Stimulated activated CD4-positive, alpha-beta T cell treated with anti-CD3 and anti-CD28 coated beads, Interleukin-12 subunit alpha, Interleukin-12 subunit beta, amount 100 ng/mL, for 4 hours (primary cell): ENCODE data around the gene PVR.
"Not testable (repeated sequence)": the region's sequence is repeated elsewhere in the genome, so short reads cannot be mapped to it uniquely, and the experiment has no call there.

Source experiments
- DNase-seq: peaks from one replicate; pipeline ENCODE4 v3.0.0-alpha.2; 2020

The PVR gene, protein sequence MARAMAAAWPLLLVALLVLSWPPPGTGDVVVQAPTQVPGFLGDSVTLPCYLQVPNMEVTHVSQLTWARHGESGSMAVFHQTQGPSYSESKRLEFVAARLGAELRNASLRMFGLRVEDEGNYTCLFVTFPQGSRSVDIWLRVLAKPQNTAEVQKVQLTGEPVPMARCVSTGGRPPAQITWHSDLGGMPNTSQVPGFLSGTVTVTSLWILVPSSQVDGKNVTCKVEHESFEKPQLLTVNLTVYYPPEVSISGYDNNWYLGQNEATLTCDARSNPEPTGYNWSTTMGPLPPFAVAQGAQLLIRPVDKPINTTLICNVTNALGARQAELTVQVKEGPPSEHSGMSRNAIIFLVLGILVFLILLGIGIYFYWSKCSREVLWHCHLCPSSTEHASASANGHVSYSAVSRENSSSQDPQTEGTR

DNA sequence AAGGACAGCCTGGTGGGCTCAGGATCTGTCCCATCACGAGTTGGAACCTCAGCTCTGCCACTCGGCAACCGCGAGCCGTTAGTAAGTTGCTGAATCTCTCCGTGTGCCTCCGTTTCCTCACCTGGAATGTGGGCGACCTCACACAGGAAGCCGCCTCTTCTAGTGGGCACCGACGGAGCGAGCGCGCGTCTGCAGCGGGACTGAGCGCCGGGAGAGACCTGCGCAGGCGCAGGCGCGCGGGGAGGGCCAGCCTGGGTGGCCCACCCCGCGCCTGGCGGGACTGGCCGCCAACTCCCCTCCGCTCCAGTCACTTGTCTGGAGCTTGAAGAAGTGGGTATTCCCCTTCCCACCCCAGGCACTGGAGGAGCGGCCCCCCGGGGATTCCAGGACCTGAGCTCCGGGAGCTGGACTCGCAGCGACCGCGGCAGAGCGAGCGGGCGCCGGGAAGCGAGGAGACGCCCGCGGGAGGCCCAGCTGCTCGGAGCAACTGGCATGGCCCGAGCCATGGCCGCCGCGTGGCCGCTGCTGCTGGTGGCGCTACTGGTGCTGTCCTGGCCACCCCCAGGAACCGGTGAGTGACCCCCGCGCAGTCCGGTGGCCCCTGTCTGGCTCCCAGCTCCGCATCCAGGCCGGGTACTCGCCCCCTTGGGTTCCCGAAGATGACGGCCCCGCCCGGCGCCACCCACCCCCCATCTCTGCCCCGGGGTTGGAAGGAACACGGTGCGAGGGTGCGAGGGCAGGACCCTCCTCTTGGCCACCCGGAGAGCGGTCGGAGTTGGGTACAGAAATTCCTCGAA, at the start of gene PVR:
Gene PVR, plus strand, starts transcription at position 306 of the 797 bp plus-strand sequence. Its CDS starts 187 bp downstream, at position 493.
- DNase-seq = peak; percentile 52

DNA sequence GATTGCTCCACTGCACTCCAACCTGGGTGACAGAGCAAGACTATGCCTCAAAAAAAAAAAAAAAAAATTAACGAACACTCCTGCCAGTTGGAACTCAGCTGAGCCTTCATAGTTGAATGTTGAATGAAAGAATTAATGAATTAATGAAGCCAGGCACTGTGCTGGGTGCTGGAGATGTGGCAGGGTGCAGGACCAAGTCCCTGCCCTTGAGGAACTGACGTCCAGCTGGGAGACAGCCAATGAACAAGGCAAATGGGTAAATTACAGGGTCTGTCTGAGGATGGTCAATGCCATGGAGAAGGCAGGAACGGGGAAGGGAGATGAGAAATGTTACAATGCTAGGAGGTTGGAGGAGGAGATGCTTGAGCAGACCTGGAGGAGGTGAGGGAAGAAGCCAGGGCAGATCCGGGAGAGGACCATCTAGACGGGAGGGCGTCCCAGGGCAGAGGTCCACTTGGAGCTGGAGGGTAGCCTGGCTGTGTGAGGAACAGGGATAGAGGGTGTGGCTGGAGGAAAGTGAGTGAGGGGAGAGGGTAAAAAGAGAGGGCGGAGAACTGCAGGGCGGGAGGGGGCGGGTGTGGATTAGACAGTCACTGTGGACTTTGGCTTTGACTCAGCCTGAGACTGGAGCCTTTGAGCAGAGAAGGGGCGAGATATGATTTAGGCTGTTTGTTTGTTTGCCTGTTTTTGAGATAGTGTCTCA, 47.1 kb upstream of the PVR start:
- no peak for DNase-seq

DNA sequence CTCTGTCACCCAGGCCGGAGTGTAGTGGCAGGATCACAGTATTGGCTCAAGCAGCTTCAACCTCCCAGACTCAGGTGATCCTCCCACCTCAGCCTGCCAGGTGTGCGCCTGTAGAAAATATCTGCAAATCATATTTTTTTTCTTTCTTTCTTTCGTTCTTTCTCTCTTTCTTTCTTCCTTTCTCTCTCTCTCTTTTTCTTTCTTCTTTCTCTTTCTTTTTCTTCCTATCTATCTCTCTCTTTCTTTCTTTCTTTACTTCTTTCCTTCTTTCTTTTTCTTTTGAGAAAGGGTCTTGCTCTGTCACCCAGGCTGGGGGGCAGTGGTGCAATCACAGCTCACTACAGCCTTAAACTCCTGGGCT, 46.6 kb upstream of the PVR start:
- no peak for DNase-seq

DNA sequence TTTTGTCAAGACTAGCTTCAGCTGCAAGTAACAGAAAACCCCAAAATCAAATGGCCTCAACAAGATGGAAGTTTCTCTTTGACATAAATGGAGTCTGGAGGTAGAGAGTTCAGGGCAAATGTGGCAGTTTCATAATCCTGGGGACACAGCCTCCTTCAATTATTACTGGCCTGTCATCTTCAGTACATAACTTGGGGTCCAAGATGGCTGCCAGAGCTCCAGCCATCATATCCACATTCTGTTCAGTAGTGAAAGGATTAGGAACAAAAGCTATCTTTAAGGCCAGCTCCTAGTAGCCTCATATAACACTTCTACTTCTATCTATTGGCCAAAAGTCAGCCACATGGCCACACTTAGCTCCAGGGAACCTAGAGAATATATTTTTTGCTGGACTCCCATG, 45.4 kb upstream of the PVR start:
- no peak for DNase-seq

DNA sequence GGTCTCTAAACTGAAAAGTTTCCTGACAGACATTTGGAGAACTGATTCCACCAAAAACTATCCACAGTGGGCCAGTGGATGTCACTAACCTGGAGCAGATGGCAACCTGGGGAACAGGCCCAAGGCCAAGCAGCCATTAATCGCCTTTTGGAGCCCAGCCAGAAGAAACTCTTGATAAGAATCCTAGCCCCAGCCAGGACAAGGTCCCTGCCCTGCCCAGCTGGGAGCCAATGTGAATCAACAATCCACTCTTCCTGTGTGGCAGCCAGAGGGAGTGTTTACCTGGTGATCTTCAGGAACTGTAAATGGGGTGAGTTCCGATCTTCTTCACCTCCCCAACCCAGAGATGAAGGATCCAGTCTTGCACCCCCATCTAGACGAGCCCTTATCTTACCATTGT, 44.8 kb upstream of the PVR start:
- DNase-seq = no peak

DNA sequence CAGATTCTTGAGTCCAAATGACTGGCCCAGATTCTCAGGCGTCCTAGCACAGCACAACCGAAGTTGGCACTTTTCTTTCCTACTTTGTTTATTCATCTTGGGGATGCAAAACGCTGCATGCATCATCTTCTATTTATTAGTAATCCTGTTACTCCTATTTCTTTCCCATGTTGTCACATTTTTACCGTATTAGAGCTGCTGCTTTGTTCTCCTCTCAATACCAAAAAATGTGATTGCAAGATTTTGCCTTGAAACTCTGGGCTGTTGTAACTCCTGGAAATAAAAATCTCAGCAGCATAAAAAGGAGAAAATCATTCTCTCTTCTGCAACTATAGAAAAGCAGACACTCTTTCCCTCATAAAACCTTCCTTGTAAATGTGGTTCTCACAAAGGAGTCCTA, 43.2 kb upstream of the PVR start:
- DNase-seq = no peak

DNA sequence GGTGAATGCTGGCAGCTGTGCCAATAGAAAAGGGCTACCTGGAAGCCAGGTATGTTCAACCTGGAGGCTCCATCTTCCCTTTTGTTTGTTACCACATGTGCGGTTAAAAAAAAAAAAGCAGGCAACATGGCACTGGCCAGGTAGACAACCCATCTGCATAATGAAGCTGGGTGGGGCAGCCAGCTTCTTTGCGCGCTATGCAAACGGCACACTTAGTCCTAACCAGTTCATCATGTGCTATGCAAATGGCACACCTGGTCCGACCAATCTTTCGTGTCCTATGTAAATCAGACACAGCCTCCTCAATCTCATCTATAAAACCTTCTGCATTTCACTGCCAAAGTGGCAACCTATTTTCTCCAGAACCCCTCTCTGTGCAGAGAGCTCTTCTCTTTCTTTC, 41.6 kb upstream of the PVR start:
- no peak for DNase-seq

DNA sequence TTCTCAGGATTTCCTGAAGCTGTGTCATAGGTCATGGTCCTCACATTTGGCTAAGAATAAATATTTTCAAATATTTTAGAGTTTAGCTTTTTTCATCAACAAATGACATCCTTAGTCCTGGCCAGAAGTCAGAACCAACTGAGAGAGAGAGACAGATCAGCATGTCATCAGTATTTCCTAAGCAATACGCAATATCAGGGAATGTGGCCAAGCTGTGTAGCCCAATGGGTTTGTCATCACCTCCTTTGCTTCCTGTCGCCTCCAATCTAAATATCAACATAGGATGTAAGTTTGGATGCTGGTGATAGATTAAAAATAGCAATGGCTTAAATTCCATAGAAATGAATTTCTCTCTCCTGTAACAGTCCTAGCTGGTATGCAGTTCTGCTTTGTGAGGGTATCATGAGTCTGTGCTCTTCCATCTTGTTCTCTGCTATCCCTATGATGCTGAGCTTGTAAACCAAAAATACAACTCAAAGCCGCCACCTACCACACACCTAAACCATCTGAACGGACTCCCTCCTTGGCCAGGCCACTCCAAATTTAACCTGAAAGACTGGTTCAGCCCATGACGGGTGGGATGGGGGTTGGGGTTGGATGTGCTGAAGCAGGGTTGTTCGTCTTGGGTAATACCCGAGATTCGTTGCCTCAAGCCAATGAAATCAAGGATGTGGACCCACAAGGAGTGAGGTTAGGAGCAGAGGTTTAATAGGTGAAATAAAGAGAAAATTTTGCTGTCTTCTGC, 40.3 kb upstream of the PVR start:
- DNase-seq = no peak

DNA sequence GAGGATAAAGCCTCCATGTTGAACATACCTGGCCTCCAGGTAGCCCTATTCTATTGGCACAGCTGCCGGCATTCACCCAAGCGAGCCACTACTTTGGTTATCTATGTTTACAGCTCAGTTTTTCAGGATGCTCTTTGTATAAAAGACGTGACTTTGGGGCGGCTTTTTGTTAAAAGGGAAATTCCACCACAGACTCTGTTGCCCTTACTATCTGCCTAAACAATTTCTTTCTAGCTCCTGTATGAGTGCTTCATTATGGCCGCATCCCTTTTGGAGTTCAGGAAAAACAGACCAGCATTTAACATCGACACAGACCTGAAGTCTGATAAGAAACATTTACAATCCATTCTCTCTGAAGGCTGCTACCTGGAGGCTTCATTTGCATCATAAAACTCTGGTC, 39.5 kb upstream of the PVR start:
- no peak for DNase-seq

DNA sequence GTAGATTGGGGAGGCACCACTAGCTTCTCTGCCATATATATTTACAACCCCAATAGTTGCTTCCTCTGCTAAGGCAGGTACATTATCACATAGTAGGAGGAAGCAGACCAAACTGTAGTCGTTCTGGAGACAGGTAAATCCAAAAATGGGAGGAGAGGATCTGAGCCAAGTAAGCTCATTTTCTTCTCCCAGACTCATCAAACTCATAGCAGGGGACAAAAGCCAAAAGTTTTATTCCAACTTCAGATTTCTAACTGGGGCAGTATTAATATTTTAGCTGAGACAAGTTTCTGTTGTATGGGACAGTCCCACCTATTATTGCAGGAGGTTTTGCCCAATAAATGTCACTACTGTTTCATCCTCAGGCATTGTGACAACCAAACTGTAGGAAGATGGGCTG, 38.2 kb upstream of the PVR start:
- no peak for DNase-seq

DNA sequence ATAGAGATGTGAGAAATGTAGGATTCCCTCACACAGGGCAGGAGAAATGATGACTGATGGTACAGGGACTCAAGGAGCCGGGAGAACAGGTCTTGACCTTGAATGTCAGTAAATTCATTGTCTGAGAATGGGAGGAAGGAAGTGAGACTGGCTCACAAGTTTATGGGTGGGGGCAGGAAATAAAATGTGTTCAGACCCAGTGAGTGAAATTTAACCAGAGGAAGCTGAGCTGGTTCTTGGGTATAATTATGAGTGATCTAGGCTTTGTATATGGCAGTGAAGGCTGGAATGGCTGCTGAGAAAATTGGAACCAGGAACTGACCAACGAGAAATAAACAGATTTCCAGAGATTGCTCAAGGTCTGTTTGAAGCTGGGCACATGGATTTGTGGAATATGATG, 36.7 kb upstream of the PVR start:
- no peak for DNase-seq

DNA sequence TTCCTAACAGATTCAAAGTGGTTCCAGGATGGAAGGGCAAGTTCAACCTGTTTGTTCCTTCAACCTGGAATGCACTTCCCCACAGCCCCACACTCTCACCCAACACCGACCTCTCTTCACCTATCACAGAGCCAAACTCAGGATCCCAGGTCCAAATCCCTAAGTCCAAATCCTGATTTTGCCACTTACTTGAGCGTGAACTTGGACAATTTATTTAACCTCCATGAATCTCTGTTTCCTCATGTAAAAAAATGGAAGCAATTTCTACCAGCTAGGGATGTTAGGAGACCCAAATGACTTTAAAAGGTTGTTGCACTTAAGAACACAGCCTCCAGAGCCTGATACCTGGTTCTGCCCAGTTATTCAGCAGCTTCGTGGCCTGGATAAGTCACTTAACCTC, 35.8 kb upstream of the PVR start:
- DNase-seq = no peak

DNA sequence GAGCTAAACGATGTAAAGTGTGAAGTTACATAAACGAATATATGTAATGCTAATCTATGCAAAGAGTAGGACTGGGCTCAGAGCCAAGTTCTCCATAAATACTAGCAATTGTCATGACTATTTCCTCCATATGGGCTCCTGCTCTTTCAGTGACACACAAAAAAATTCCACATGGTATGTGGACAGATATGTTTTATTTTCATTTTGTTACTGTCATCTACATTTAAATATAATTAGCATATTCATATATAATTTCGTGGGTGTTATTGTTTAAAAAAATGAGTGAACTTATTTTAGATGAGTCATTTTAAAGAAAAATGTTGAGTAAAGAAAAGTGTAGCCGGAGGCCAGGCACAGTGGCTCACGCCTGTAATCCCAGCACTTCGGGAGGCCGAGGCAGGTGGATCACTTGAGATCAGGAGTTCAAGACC, 35.3 kb upstream of the PVR start:
- no peak for DNase-seq

DNA sequence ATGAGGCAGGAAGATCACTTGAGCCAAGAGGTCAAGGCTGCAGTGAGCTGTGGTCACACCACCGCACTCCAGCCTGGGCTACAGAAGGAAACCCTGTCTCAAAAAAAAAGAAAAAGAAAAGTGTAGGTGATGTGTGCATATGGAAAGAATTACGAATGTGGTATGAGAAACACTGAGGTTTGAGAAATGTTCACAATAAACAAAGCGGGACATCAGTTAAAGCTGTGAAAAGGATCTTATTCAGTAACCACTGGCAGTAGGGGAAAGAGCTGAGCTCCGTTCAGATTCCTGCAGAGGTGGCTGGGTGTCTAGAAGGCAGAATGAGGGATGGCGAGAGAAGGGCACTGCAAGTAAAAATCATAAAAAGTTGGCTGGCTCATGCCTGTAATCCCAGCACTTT, 34.5 kb upstream of the PVR start:
- DNase-seq = no peak

DNA sequence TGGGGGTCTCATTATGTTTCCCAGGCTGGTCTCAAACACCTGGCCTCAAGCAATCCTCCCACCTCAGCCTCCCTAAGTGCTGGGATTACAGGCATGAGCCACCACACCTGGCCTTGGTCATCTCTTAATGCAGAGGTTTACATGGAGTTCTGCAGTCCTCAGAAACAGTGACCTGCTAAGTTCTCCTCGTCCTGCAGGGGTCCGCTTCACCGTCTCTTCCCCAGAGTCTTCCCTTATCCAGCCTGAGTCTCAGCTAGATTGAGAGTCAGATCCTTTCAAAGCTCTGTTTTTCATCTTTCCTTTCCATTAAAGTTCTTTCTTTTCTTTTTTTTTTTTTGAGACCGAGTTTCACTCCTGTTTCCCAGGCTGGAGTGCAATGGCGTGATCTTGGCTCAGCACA, 33.2 kb upstream of the PVR start:
- DNase-seq = not testable (repeated sequence)

DNA sequence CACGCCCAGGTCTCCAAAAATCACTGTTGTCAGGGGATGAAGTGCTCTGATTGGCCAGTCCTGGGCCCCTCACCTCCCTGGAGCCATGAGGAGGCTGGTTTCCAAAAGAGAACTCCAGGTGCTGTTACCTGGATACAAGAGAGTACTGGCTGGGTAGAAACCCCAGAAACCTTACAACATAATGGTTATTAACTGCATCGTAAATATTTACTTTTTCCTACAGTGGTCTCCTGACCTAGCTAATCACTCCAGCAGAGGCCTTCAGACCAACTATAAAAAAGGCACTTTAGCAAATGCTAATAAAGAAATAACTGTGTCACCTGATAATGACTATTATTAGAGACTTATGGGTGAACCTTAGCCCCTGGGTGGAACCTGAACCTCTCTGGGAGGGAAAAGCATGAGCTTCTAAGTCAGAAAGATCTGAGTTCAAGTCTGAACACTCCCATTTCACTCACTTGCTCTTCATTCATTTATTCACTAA, 31.9 kb upstream of the PVR start:
- no peak for DNase-seq

DNA sequence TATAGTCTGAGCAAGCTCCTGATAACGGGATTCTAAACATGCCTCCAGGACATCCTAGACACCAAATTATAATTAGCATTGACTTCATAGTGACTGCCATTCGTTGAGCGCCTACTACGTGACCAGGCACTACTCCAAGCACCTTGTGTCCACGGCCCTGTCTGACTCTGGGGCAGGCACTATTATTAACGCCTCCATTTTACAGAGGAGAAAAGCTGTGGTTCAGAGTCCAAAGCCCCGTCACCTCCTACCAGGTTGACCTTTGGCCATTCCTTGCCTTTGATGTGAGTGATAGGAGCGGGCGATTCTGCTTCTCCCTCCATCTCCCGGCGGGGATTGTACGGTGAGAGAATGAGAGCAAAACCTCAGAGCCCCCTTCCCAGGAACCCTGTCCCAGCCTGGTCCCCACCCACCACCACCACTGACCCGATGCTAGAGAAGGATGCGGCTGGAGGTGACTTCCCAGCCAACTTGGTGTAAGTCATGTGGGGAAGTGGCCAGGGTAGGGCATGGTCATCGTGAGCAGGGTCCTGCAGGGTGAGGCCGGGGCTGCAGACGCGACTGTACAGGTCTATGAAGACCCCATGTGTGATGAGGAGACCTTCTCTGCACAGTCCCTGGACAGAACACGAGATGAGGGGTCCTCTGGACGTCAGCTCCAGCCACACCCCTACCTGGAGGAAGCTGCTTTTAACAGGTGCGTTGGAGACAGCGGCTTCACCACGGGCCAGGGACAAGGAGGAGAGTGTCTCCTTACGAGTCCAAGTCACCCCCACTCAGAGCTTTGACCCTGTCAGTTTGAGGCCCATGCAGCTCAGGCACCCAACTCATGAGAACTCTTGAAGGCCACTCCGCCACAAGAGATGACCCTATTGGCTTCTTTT, 30.2 kb upstream of the PVR start, which contains the start of gene IGSF23:
Gene IGSF23, plus strand, starts transcription at position 269 of the 884 bp plus-strand sequence. Its CDS starts 83 bp downstream, at position 352.
- DNase-seq = no peak

DNA sequence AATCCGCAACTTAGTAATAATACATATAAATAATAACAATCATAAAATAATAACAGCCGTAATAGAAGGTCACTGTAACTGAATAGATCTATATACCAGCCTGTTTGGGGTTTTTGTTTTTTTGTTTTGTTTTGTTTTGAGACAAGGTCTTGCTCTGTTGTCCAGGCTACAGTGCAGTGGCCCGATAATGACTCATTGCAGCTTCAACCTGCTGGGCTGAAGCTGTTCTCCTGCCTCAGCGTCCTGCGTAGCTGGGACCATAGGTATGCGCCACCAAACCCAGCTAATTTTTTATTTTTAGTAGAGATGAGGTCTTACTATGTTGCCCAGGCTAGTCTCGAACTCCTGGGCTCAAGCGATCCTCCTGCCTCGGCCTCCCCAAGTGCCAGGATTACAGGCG, 29.4 kb upstream of the PVR start:
- DNase-seq = no peak

DNA sequence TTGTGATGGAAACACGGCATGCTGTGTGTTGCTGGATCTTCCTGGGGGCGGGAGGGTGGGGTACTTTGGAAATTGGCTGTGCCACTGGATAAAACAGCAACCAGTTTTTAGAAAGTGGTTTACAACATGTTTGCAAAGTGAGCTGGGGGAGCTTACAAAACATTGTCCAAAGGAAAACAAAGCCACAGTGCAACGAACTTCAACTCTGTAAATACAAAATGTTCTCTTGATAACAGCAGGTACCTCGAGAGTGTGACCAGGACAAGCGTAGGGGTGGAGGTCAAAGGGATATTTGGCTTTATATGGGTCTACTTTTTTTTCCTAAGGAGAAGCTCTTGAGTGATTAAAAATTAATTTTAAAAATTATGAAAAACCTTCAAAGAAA, 27.9 kb upstream of the PVR start:
- DNase-seq = no peak

DNA sequence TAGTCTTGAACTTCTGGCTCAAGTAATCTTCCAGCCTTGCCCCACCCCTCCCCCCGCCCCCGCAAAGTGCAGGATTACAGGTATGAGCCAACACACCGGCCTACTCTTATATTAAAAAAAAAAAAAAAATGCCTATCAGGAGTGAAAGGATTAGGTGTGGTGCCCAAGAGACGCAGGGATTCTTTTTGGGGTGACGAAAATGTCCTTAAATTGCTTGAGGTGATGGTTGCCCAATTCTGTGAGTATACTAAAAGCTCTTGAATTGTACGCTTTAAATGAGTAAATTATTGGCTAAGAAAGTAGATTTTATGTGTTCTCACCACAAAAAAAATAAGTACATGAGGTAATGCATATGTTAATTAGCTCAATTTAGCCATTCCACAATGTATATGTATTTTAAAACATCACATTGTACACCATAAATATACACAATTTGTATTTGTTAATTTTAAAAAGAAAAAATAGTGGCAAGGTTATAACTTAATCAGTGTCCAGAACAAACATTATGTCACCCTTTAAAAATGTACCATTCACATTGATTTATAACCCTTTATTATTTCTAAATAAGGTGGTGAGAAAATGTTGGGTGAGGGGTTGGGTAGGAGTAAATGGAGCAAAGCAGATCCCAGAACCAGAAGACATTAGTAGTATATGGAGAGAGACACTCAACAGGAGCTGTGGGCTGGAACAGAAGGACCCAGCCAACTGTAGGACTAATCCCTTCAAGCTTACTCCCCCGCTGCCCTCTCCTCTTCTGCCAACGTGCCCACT, 26.4 kb upstream of the PVR start:
- DNase-seq = no peak
